Gastrocnemius medialis (tissue), 4 donors: Measurements from ENCODE around the gene SYT13.

Experiments used
- POLR2A ChIP-seq, 2 donors: fragments of 450-650 bp; IDR thresholded peaks; one replicate each; pipeline ENCODE4 v1.6.1; 2017; ENCODE audit warnings: antibody characterized with exemption in 2 of 2, mild to moderate bottlenecking in 2 of 2, moderate library complexity in 2 of 2
- TF ChIP-seq, protein P1 (sequence below), 5 experiments: fragments of 450-650 bp in 3 of 5; fragments of 200-600 bp in 2 of 5; sonication (generic) in 2 of 5; IDR thresholded peaks in 4 of 5; conservative IDR thresholded peaks in 1 of 5; 1 replicate in 4 of 5; 2 replicates in 1 of 5; pipeline ENCODE4 v1.5.1; 2016 to 2019; ENCODE audit warnings: antibody characterized with exemption in 5 of 5, mild to moderate bottlenecking in 3 of 5, moderate library complexity in 3 of 5

DNA sequence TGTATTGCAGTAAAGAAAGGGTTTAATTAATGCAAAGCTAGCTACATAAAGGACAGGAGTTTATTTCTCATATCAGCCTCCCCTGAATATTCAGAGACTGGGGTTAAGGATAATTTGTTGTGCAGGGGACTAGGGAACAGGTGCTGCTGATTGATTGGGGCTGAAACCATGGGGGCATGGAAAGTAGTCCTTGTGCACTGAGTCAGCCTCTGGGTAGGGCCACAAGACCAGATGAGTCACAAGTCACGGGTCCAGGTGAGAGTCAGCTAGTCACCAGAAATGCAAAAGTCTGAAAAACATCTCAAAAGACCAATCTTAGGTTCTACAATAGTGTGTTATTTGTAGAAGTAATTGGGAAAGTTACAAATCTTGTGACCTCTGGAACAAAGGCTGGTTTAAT, 32.9 kb upstream of the SYT13 start:
- no peak for TF ChIP-seq POLR2A (IDR thresholded peaks at IDR 0.05)
- TF ChIP-seq, protein P1, sequence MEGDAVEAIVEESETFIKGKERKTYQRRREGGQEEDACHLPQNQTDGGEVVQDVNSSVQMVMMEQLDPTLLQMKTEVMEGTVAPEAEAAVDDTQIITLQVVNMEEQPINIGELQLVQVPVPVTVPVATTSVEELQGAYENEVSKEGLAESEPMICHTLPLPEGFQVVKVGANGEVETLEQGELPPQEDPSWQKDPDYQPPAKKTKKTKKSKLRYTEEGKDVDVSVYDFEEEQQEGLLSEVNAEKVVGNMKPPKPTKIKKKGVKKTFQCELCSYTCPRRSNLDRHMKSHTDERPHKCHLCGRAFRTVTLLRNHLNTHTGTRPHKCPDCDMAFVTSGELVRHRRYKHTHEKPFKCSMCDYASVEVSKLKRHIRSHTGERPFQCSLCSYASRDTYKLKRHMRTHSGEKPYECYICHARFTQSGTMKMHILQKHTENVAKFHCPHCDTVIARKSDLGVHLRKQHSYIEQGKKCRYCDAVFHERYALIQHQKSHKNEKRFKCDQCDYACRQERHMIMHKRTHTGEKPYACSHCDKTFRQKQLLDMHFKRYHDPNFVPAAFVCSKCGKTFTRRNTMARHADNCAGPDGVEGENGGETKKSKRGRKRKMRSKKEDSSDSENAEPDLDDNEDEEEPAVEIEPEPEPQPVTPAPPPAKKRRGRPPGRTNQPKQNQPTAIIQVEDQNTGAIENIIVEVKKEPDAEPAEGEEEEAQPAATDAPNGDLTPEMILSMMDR (IDR thresholded peaks at IDR 0.05 in 4 of 5, conservative IDR thresholded peaks at IDR 0.05 in 1 of 5) = no peak
